Epithelial cell of esophagus (primary cell): ENCODE results near the gene SLC25A13.
"Not testable (repeated sequence)": the region's sequence is repeated elsewhere in the genome, so short reads cannot be mapped to it uniquely, and the experiment has no call there.

Source experiments
- DNase-seq: peaks from one replicate; pipeline ENCODE4 v3.0.0; 2010; ENCODE audit warnings: low read depth
- H3K4me3 ChIP-seq: 2 replicates; pipeline ENCODE4 v1.5.1; 2011; ENCODE audit warnings: mild to moderate bottlenecking, low read length, control low read depth
- TF ChIP-seq, protein P1 (sequence below): IDR thresholded peaks from 2 replicates; pipeline ENCODE4 v1.5.1; 2011; ENCODE audit warnings: low read depth, mild to moderate bottlenecking, low read length, control low read depth, inconsistent platforms; ENCODE audit not compliant: insufficient read depth; ENCODE audit errors: missing control alignments

Gene SLC25A13

DNA sequence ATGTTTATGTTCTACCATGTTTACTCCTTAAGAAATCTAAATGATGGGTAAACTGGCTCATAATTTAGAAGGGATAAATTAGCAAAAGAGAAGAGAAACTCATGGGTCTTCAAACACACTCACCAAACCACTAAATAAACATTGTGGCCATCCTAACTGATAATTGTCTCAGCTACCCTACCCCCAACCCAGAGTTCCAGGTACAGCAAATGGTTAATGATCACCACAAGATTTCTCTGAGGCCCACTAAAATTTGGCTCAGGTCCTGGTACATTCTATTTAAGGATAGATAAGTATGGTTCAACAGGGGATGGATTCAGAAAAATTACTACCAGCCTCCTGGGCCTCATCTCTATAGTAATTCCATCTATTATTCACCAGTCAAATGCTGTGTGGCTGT is 21.4 kb downstream of the SLC25A13 start:
- DNase-seq = no peak
- no peak overlapping the region for H3K4me3 ChIP-seq
- TF ChIP-seq, protein P1, sequence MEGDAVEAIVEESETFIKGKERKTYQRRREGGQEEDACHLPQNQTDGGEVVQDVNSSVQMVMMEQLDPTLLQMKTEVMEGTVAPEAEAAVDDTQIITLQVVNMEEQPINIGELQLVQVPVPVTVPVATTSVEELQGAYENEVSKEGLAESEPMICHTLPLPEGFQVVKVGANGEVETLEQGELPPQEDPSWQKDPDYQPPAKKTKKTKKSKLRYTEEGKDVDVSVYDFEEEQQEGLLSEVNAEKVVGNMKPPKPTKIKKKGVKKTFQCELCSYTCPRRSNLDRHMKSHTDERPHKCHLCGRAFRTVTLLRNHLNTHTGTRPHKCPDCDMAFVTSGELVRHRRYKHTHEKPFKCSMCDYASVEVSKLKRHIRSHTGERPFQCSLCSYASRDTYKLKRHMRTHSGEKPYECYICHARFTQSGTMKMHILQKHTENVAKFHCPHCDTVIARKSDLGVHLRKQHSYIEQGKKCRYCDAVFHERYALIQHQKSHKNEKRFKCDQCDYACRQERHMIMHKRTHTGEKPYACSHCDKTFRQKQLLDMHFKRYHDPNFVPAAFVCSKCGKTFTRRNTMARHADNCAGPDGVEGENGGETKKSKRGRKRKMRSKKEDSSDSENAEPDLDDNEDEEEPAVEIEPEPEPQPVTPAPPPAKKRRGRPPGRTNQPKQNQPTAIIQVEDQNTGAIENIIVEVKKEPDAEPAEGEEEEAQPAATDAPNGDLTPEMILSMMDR = no peak

DNA sequence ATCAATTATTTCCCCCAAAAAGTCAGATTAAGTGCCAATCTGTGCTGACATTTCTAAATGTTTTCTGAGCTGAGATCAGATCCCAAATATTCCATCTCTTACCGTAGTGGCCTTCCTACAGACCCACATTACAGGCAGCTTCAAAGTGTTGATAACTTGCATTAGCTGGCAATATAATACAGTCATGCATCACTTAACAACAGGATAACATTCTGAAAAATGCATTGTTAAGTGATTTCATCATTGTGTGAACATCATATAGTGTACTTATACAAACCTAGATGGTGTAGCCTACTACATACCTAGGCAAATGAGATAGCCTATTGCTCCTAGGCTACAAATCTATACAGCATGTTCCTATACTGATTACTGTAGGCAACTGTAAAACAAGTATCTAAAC is 22.4 kb downstream of the SLC25A13 start:
- DNase-seq = peak; percentile 36
- TF ChIP-seq, protein P1 = no peak
- no peak overlapping the region for H3K4me3 ChIP-seq

DNA sequence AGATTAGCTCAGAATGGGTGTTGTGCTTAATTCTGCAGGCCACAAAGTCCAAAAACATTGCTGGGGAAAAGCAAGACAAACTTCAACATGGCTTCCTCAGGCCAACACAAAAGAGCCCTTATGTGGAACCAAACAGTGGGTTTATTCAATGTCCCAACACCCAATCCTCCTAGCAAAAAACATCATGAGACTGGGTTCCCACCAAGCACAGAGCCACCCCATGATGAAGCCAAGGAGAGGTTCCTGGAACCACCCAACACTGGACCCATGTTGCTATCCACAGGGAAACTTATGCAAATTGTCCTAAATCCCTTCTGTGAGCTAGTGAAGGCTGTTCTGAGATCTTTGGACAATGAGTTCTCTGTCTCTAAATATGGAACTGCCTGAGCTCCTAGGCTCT is 24.0 kb downstream of the SLC25A13 start:
- H3K4me3 ChIP-seq = no peak overlapping the region
- TF ChIP-seq, protein P1 = no peak
- DNase-seq = no peak

DNA sequence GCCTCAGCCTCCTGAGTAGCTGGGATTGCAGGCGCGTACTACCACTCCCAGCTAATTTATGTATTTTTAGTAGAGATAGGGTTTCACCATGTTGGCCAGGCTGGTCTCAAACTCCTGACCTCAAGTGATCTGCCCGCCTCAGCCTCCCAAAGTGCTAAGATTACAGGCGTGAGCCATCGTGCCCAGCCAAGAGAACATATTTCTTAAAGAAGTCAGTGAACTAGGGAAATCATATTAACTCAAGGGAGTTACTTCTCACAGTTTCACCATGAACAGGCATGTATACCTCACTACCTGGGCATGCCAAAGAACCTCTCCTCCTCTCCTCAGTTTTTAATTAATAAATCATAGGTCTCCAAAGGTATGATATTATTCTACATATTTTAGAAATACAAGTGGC is 24.5 kb downstream of the SLC25A13 start:
- not testable (repeated sequence) for DNase-seq, H3K4me3 ChIP-seq

DNA sequence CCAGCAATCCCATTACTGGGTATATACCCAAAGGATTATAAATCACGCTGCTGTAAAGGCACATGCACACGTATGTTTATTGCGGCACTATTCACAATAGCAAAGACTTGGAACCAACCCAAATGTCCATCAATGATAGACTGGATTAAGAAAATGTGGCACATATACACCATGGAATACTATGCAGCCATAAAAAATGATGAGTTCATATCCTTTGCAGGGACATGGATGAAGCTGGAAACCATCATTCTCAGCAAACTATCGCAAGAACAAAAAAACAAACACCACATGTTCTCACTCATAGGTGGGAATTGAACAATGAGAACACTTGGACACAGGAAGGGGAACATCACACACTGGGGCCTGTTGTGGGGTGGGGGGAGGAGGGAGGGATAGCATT is 28.0 kb downstream of the SLC25A13 start:
- DNase-seq, H3K4me3 ChIP-seq: not testable (repeated sequence)

DNA sequence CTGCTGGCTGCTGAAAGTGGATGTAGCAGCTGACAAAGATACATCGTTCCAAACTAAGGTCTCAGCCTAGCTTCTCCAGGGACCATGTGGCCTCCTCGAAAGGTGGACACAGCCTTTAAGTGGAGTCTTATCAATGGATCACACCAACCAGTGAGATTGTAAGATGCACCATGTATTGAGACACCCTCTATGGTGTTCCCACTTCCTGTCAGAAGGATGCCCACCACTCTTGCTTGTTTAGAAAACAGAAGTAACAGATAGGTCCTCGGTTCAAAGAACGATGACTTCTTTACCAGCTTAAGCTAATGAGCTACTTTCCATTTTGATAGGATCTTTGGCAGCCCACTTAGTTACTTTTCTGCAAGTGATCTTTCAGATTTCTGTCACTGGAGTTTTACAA is 34.3 kb downstream of the SLC25A13 start:
- DNase-seq = no peak
- H3K4me3 ChIP-seq = no peak overlapping the region
- TF ChIP-seq, protein P1 = no peak

DNA sequence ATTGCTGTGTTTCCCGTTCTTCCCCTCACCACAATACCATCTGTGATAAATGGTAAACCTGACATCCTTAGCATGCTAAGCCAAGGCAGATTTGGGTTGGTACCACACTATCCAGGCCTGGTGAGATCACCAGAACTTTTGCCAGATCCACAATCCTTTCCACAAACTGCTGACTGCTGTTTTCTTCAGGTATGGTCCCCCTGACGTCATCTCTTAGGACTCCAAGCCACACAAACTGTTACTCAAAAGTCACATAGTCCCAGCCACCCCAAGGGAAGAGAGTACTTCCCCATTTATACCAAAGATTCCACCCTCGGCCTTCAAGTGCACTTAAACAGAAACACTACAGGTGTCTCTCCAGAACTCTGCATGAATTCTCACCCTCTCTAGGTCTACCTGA is 34.8 kb downstream of the SLC25A13 start:
- DNase-seq = no peak
- no peak overlapping the region for H3K4me3 ChIP-seq
- TF ChIP-seq, protein P1 = no peak

DNA sequence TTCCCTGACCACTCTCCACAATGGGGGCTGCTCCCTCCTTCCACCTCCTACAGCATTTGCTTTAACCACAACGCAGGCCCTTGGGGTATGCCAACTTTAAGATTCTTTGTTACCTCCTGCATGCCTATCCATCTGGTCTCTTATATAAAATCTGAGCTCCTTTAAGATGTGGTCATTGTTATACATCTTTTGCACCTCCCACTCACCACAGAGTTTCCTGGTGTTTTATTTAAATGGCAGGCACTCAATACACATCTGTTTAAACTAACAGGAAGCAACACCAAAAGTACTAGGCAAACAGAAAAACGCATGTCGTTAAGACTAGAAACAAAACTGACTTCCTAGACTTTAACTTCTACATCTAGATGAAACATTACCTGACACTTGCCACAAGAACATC is 36.3 kb downstream of the SLC25A13 start:
- H3K4me3 ChIP-seq = no peak overlapping the region
- DNase-seq = no peak
- TF ChIP-seq, protein P1 = no peak
